GM18498 (cell line): Measurements from ENCODE around the gene SCML1.

ENCODE experiments used
- ATAC-seq: cut with Tn5 transposase; IDR thresholded peaks from one replicate; pipeline ENCODE4 v1.9.1; 2021; ENCODE audit warnings: mild to moderate bottlenecking, moderate library complexity; ENCODE audit not compliant: unreplicated experiment

Gene SCML1

GRCh38 chrX:17736856-17737709 lies at the start of gene SCML1:
Gene SCML1 (plus strand): TSS chrX:17737493. CDS start chrX:17744187, 6,694 bp downstream.
- peak; percentile 81 for ATAC-seq

- ATAC-seq, result no peak
These were observed 49.6 kb upstream of the SCML1 start for GRCh38 chrX:17687648-17688047.

GRCh38 chrX:17689971-17690409 lies 47.3 kb upstream of the SCML1 start:
- ATAC-seq, result peak; percentile 70

- ATAC-seq, result no peak
These were observed 44.5 kb upstream of the SCML1 start for GRCh38 chrX:17692709-17693346.

GRCh38 chrX:17697191-17697590 lies 40.1 kb upstream of the SCML1 start:
- ATAC-seq, result no peak

GRCh38 chrX:17700976-17701375 lies 36.3 kb upstream of the SCML1 start:
- ATAC-seq, result no peak

GRCh38 chrX:17703201-17703600 lies 34.1 kb upstream of the SCML1 start:
- no peak for ATAC-seq

- ATAC-seq, result no peak
These were observed 32.1 kb upstream of the SCML1 start for GRCh38 chrX:17705211-17705610.

GRCh38 chrX:17706676-17707075 lies 30.6 kb upstream of the SCML1 start:
- ATAC-seq, result no peak

- no peak for ATAC-seq
These were observed 29.6 kb upstream of the SCML1 start for GRCh38 chrX:17707731-17708130.

GRCh38 chrX:17710871-17711301 lies 26.4 kb upstream of the SCML1 start:
- ATAC-seq, result no peak

- no peak for ATAC-seq
These were observed 24.0 kb upstream of the SCML1 start for GRCh38 chrX:17713288-17713687.

GRCh38 chrX:17718649-17719165 lies 18.6 kb upstream of the SCML1 start:
- ATAC-seq, result no peak

GRCh38 chrX:17719711-17720110 lies 17.6 kb upstream of the SCML1 start:
- no peak for ATAC-seq

- ATAC-seq, result no peak
These were observed 15.6 kb upstream of the SCML1 start for GRCh38 chrX:17721715-17722114.

- ATAC-seq, result no peak
These were observed 12.1 kb upstream of the SCML1 start for GRCh38 chrX:17725181-17725580.

GRCh38 chrX:17732138-17732783 lies 5.0 kb upstream of the SCML1 start:
- ATAC-seq, result no peak

GRCh38 chrX:17735406-17735805 lies 1.9 kb upstream of the SCML1 start:
- no peak for ATAC-seq

GRCh38 chrX:17736478-17736855 lies 826 bp upstream of the SCML1 start:
- no peak for ATAC-seq

- peak; percentile 22 for ATAC-seq
These were observed 355 bp downstream of the SCML1 start for GRCh38 chrX:17737710-17737985.

- no peak for ATAC-seq
These were observed 857 bp downstream of the SCML1 start for GRCh38 chrX:17737986-17738713.
